ENCODE data around the gene GPR179. TPM values are rescaled to one million over a fixed set of nuclear protein-coding genes. Genes with fewer than 3 reads are reported as not detected.

GPR179 gene
- total and polyA plus RNA-seq, 10 donors: 0.03 to 0.17 (median 0.06) TPM; not detected in 5

DNA sequence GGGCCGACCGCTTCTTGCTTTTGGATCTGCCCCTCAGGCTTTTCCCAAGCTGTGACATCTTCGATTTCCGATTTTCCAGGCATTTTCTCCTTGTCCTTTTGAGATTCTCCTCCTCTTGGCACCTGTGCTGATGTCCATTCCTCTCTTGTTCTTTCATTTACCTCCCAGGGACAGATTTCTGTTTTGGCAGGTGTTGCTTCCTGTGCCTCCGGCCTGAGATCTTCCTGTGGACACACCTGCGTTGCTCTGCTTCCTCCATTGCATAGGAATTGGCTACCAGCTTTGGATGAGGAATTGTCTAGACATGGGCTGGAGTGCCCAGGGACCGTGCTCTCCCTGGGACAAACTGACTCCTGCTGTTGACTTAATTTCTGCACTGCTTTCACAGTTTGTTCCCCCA lies 15.1 kb downstream of the GPR179 start:
- TF ChIP-seq POLR2A (IDR thresholded peaks at IDR 0.05) (no peak), POLR2AphosphoS5 (IDR thresholded peaks at IDR 0.05) (no peak)
- TF ChIP-seq, protein P1, sequence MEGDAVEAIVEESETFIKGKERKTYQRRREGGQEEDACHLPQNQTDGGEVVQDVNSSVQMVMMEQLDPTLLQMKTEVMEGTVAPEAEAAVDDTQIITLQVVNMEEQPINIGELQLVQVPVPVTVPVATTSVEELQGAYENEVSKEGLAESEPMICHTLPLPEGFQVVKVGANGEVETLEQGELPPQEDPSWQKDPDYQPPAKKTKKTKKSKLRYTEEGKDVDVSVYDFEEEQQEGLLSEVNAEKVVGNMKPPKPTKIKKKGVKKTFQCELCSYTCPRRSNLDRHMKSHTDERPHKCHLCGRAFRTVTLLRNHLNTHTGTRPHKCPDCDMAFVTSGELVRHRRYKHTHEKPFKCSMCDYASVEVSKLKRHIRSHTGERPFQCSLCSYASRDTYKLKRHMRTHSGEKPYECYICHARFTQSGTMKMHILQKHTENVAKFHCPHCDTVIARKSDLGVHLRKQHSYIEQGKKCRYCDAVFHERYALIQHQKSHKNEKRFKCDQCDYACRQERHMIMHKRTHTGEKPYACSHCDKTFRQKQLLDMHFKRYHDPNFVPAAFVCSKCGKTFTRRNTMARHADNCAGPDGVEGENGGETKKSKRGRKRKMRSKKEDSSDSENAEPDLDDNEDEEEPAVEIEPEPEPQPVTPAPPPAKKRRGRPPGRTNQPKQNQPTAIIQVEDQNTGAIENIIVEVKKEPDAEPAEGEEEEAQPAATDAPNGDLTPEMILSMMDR (IDR thresholded peaks at IDR 0.05 in 8 of 11, conservative IDR thresholded peaks at IDR 0.05 in 3 of 11): no peak
- Histone ChIP-seq H3K27ac (no peak overlapping the region), H3K36me3 (peaks cover 0 to 7% (median 5%) of the 10 kb centered on the region in 6 donors), H3K4me3 (no peak overlapping the region), H3K27me3 (replicated peaks in 1 of 7) (peaks cover 0 to 15% (median 0%) of the 10 kb centered on the region in 7 donors), H3K4me1 (peaks cover 0 to 26% (median 13%) of the 10 kb centered on the region in 6 donors), H3K9me3 (no peaks in the 10 kb centered on the region)
- no peak for DNase-seq
- intact Hi-C loops (cut with DNase I; ENCODE audit: low total_unique reads): no loop called here
- 67 to 82% (median 73%) methylated on average over 7 of the region's 7 CpGs for WGBS, 5 donors

DNA sequence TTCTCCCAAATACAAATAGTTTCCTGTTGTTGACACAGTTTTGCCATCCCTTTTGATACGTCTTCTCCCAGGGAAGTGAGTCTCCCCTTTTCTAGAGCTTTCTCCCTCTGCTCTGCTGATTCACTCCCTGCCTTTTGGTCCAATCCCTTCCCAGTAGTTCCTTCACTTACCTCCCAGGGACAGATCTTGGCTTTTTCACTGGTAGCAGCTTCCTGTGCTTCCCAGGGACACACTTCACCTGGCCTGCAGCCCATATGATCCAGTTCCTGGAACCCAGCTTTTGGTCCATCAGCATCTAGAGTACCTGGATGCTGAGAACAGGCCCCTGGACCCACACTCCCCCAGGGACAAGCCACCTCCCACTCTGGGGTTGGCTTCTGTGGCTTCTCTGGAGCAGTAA lies 15.8 kb downstream of the GPR179 start:
- Histone ChIP-seq H3K4me1 (peaks cover 0 to 26% (median 13%) of the 10 kb centered on the region in 6 donors), H3K36me3 (peaks cover 0 to 14% (median 11%) of the 10 kb centered on the region in 6 donors), H3K27me3 (replicated peaks in 1 of 7) (peaks cover 0 to 8% (median 0%) of the 10 kb centered on the region in 7 donors), H3K27ac (no peak overlapping the region), H3K4me3 (no peak overlapping the region), H3K9me3 (no peaks in the 10 kb centered on the region)
- intact Hi-C loops (cut with DNase I; ENCODE audit: low total_unique reads): no loop called here
- no peak for TF ChIP-seq POLR2A (IDR thresholded peaks at IDR 0.05)
- TF ChIP-seq, protein P1 (IDR thresholded peaks at IDR 0.05 in 8 of 11, conservative IDR thresholded peaks at IDR 0.05 in 3 of 11): no peak
- TF ChIP-seq POLR2AphosphoS5 (IDR thresholded peaks at IDR 0.05): no peak
- DNase-seq: no peak
- 38 to 59% (median 48%) methylated on average over 1 of the region's 1 CpG for WGBS, 5 donors

DNA sequence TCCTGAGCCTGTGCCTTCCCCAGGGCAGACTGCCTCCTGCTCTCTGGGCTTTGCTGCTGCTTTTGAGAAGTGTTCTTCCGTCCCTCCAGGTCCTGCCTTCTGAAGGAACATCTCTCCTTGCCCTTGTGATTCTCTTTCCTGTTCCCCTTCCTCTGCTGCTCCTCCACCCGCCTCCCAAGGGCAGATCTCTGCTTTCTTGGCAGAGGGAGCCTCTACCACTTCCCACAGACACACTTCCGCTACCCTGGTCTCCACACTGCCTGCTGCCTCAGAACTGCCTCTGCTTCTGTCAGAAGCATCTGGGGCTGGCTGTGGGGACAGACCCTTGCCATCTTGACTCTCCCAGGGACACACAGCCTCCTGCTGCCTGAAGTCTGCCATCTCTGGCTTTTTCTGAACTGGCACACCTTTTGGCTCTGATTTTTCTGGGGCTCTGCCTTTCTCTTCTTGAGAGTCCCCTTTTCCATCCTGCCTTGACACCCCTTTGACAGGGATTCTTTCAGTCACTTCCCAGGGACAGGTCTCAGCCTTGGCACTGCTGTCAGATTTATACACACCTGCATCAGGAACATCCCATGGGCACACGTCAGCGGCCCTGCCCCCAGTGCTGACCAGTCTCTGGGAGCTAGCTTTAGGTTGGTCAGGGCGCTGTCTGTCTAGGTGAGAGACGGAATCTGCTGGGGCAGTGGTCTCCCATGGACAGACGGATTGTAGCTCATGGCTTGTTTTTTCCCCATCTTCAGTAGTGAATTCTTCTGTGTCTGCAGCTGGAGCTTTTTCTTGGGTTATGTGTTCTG lies 16.6 kb downstream of the GPR179 start:
- no peak overlapping the region for H3K27ac ChIP-seq
- no peaks in the 10 kb centered on the region for H3K9me3 ChIP-seq
- no peak overlapping the region for H3K4me3 ChIP-seq
- no peak for DNase-seq
- 59 to 69% (median 62%) methylated on average over 8 of the region's 8 CpGs for WGBS, 5 donors
- H3K4me1 ChIP-seq: peaks cover 0 to 26% (median 13%) of the 10 kb centered on the region in 6 donors
- peaks cover 0 to 21% (median 19%) of the 10 kb centered on the region in 6 donors for H3K36me3 ChIP-seq
- intact Hi-C loops (cut with DNase I; ENCODE audit: low total_unique reads): no loop called here
- peaks cover 0 to 4% (median 0%) of the 10 kb centered on the region in 7 donors for H3K27me3 ChIP-seq (replicated peaks in 1 of 7)
- peak in 2 of 3 donors; percentile 21 to 49 for TF ChIP-seq POLR2AphosphoS5 (IDR thresholded peaks at IDR 0.05)
- no peak for TF ChIP-seq POLR2A (IDR thresholded peaks at IDR 0.05)
- TF ChIP-seq, protein P1 (IDR thresholded peaks at IDR 0.05 in 8 of 11, conservative IDR thresholded peaks at IDR 0.05 in 3 of 11): no peak

DNA sequence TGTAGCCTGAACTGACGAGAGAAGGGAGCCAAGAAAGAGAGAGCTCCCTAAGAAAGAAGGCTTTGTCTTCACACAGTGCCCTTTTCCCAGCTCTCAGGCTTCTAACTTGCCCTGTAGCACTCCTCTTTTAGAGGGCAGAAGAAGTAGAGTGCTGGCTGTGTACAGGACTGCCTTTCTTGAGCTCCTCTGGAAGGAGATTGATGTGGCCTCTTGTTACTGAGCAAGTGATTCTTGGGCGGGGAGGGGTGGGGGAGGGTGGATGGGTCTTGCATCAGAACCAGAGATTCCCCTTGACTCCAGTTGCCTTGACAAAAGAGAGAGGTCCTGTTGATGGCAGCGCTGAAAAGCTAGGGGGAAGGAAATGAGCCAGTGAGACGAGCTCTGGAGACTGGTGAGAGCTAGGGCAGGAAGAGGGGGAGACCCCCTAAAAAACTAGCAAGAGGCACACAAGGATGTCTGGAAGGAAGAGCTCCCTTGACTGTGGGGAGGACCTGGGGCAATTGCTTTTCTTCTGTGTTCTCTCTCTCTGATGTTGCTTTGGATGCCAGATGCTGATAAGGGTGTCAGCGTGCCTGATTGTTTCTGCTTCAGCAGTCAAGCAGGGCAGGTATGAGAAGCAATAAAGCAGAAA lies 18.4 kb downstream of the GPR179 start:
- Histone ChIP-seq H3K4me3 (no peak overlapping the region), H3K9me3 (no peaks in the 10 kb centered on the region), H3K4me1 (peaks cover 0 to 26% (median 13%) of the 10 kb centered on the region in 6 donors), H3K27ac (no peak overlapping the region), H3K27me3 (replicated peaks in 1 of 7) (no peaks in the 10 kb centered on the region), H3K36me3 (peaks cover 0 to 39% (median 26%) of the 10 kb centered on the region in 6 donors)
- intact Hi-C loops (cut with DNase I; ENCODE audit: low total_unique reads): no loop called here
- TF ChIP-seq, protein P1 (IDR thresholded peaks at IDR 0.05 in 8 of 11, conservative IDR thresholded peaks at IDR 0.05 in 3 of 11): no peak
- TF ChIP-seq POLR2AphosphoS5 (IDR thresholded peaks at IDR 0.05): no peak
- no peak for TF ChIP-seq POLR2A (IDR thresholded peaks at IDR 0.05)
- peak; percentile 12 for DNase-seq
- WGBS, 5 donors: 33 to 47% (median 36%) methylated on average over 5 of the region's 5 CpGs
